HG02623 (cell line): ENCODE data around the gene DMRT2.

Experiments used
- ATAC-seq: cut with Tn5 transposase; IDR thresholded peaks from one replicate; pipeline ENCODE4 v1.9.1; 2021; ENCODE audit warnings: moderate library complexity; ENCODE audit not compliant: unreplicated experiment

DMRT2 gene

GRCh38 chr9:1086517-1086916, 36.4 kb downstream of the DMRT2 start:
- ATAC-seq: no peak

DNA sequence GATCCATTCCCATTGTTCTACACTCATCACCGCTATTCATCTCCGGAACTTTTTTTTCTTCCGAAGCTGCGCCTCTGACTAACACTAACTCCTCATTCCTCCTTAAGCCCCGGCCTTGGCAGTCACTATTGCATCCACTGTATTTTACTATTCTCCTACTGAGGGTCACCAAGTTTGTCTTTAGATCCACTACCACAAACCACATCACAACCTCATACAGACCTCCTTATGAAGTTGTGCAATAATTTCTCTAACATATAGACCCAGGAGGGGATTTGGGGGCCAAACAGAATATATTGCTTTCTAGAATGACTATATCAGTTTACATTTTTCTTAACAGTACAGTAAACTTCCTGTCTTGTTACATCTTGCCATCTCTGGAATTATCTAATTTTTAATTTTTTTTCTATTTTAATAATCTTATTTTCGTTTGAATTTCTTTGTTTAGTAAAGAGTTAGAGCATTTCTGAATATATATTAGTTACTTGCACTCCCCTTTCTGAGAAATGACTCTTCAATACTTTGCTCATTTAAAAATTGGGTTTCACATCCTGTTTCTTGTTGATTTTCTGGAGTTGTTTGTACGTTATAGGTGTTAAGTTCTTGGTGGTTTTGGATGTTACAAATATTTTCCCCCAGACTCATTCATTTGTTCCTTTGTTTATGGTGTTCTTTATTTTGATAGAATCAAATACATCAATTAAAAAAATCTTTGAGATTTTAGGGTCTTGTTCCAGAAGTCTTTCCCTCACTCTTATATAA, 37.1 kb downstream of the DMRT2 start:
- ATAC-seq: no peak

DNA sequence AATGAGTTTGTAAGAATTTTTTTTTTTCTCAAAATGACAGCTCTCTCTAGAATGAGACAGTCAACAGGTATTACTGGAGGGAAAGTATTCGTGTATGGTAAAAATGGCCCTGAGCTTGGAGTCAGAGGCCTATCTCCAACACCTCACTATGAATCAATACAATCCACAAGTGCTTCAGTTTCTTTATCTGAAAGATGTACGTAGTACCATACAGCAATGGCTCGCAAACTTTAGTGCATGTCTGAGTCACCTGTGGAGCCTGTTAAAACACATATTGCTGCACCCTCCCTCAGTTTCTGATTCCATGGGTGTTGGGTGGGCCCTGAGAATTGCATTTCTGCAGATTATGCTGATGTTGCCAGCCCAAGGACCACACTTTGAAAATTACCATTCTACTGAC, 44.6 kb downstream of the DMRT2 start:
- no peak for ATAC-seq

- no peak for ATAC-seq
These were observed 46.2 kb downstream of the DMRT2 start for GRCh38 chr9:1096155-1096964.

DNA sequence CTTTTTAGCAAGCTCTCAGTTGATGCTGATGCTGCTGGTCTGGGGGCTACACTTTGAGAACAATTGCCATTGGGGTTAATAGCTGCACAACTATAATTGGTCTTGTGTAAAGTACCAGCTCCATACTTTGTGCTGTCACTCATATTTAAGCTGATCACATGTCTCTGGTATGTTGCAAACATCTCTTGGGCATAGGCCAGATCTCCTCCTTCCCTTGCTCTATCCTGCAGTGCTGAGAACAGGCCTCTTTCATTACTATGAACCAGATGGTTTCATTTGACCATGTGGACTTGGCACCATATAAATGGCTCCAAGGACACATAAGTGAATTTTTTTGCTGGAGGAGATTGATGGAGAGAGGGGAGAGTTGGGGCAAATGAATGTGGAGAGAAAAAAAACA, 48.4 kb downstream of the DMRT2 start:
- no peak for ATAC-seq

GRCh38 chr9:1100201-1100600, 50.0 kb downstream of the DMRT2 start:
- no peak for ATAC-seq

DNA sequence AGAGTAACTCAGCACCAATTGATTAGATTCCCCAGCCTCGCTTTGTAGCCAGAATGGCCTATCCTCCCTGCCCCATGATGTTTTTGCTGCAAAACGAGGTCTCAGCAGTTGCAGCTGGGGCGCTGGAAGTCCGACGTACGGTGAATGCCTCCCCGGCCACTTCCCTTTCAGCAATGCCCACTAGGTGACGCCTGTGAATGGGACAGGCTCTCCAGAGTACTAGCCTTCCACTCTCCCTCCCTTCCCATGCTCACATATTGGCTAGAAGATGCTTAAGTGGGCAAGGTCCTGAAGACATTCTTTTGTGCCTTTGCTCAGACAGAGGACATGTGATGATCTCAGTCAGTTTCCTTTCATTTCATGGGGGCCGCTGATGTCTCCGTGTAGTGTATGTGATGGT, 50.8 kb downstream of the DMRT2 start:
- ATAC-seq: no peak

- no peak for ATAC-seq
These were observed 51.9 kb downstream of the DMRT2 start for GRCh38 chr9:1101846-1102641.

DNA sequence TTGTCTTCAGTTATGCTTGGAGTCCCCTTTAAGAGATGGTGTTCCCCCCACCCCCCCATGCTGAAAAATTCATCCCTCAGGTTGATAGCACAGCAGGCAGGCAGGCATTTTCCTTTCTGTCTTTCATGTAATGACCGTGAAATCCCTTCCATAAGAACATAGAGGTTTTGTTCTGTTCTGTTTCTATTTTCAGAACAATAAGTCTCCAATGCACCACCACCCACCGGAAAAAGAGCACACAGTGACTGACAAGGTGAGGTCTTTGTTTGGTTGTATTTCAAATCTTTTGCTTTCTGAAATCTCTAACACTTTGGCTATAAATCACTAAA, 52.4 kb downstream of the DMRT2 start:
- no peak for ATAC-seq
